OCI-LY7 (cell line): Measurements from ENCODE around the gene EXOC6B.

Experiments
- CTCF ChIP-seq: fragments of 200-600 bp; sonication (generic); conservative IDR thresholded peaks from 2 replicates; pipeline ENCODE4 v1.5.1; 2014; ENCODE audit warnings: mild to moderate bottlenecking, antibody characterized with exemption, low read length, moderate library complexity, mixed read lengths
- EZH2phosphoT487 ChIP-seq: fragments of 200-600 bp; sonication (generic); IDR thresholded peaks from 2 replicates; pipeline ENCODE4 v1.6.1; 2018; ENCODE audit warnings: low read depth, borderline replicate concordance, mild to moderate bottlenecking, mixed run types, antibody characterized with exemption, low read length, moderate library complexity, mixed read lengths

- TF ChIP-seq CTCF (no peak), EZH2phosphoT487 (no peak)
These were observed 249.0 kb downstream of the EXOC6B start for GRCh38 chr2:72576861-72577260.
